ENCODE data around the gene MUC5B.

DNA sequence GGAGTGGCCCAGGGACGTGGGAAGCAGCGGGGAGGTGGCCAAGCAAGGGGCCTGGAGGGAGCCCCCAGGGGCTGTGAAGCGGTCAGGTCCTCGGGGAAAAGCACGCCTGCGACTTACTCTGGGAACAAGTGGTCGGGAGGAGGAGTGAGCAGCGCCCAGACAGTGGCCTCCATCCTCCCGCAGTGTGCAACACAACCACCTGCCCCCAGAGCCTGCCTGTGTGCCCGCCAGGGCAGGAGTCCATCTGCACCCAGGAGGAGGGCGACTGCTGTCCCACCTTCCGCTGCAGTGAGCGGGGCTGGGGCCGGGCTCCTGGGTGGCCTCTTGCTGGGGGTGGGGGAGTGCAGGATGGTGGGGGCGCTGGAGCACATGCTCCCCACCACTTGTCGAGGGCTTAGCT lies 35.0 kb downstream of the MUC5B start:
- TF ChIP-seq POLR2AphosphoS5 (IDR thresholded peaks at IDR 0.05; ENCODE audit: low read depth, low read length), result no peak
- TF ChIP-seq, protein P1, sequence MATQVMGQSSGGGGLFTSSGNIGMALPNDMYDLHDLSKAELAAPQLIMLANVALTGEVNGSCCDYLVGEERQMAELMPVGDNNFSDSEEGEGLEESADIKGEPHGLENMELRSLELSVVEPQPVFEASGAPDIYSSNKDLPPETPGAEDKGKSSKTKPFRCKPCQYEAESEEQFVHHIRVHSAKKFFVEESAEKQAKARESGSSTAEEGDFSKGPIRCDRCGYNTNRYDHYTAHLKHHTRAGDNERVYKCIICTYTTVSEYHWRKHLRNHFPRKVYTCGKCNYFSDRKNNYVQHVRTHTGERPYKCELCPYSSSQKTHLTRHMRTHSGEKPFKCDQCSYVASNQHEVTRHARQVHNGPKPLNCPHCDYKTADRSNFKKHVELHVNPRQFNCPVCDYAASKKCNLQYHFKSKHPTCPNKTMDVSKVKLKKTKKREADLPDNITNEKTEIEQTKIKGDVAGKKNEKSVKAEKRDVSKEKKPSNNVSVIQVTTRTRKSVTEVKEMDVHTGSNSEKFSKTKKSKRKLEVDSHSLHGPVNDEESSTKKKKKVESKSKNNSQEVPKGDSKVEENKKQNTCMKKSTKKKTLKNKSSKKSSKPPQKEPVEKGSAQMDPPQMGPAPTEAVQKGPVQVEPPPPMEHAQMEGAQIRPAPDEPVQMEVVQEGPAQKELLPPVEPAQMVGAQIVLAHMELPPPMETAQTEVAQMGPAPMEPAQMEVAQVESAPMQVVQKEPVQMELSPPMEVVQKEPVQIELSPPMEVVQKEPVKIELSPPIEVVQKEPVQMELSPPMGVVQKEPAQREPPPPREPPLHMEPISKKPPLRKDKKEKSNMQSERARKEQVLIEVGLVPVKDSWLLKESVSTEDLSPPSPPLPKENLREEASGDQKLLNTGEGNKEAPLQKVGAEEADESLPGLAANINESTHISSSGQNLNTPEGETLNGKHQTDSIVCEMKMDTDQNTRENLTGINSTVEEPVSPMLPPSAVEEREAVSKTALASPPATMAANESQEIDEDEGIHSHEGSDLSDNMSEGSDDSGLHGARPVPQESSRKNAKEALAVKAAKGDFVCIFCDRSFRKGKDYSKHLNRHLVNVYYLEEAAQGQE (IDR thresholded peaks at IDR 0.05; ENCODE audit: insufficient read depth in 1 of 2, low read depth in 2 of 2, low read length in 2 of 2), result no peak
- TF ChIP-seq TAF1 (IDR thresholded peaks at IDR 0.05; ENCODE audit: borderline replicate concordance, insufficient read depth, low read length), result no peak
